Breast epithelium (tissue), 4 donors: ENCODE data around the gene FAM53A. TPM values are rescaled to one million over a fixed set of nuclear protein-coding genes. Genes with fewer than 3 reads are reported as not detected.
A peak's percentile ranks its signal among the peaks of the same experiment; 100 is the strongest.

Experiments
- DNase-seq, 2 donors: peaks; one replicate each; pipeline ENCODE4 v3.0.0-alpha.2; 2019; ENCODE audit warnings: low spot score in 2 of 2
- H3K27ac ChIP-seq, 2 donors: fragments of 200-600 bp; sonication (generic) in 1 of 2; one replicate each; pipeline ENCODE4 v1.5.1; 2016 to 2019; ENCODE audit warnings: mild to moderate bottlenecking in 1 of 2
- H3K27me3 ChIP-seq, 2 donors: fragments of 200-600 bp; sonication (generic) in 1 of 2; one replicate each; pipeline versions ENCODE4 v1.5.1 to v1.6.0; 2017 to 2019; ENCODE audit warnings: control low read depth in 1 of 2, mild to moderate bottlenecking in 1 of 2
- H3K36me3 ChIP-seq: fragments of 200-600 bp; one replicate; pipeline ENCODE4 v1.5.1; 2019
- H3K4me1 ChIP-seq, 2 donors: fragments of 200-600 bp; sonication (generic); one replicate each; pipeline ENCODE4 v1.5.1; 2016 to 2019; ENCODE audit warnings: control low read depth in 1 of 2
- H3K4me3 ChIP-seq, 3 donors: fragments of 200-600 bp; sonication (generic); 1 replicate in 2 of 3; 2 replicates in 1 of 3; pipeline ENCODE4 v1.5.1; 2016 to 2019; ENCODE audit warnings: mild to moderate bottlenecking in 3 of 3, moderate library complexity in 2 of 3
- H3K9me3 ChIP-seq, 2 donors: fragments of 200-600 bp; sonication (generic) in 1 of 2; one replicate each; pipeline ENCODE4 v1.5.1; 2016 to 2019; ENCODE audit warnings: control low read depth in 1 of 2
- CTCF ChIP-seq, 3 donors: fragments of 450-650 bp; IDR thresholded peaks; one replicate each; pipeline ENCODE4 v1.5.1; 2016 to 2017; ENCODE audit warnings: antibody characterized with exemption in 3 of 3, mild to moderate bottlenecking in 3 of 3, moderate library complexity in 3 of 3
- POLR2A ChIP-seq: fragments of 450-650 bp; IDR thresholded peaks from one replicate; pipeline ENCODE4 v1.6.1; 2016; ENCODE audit warnings: antibody characterized with exemption, mild to moderate bottlenecking, moderate library complexity
- POLR2AphosphoS5 ChIP-seq, 3 donors: sonication (generic); formaldehyde crosslinking; IDR thresholded peaks; one replicate each; pipeline ENCODE4 v1.6.1; 2017; ENCODE audit warnings: antibody characterized with exemption in 3 of 3
- intact Hi-C: fragments of 100-400 bp; cut with DNase I; formaldehyde crosslinking; loops from one replicate; pipeline ENCODE4 v1.15.1; 2023; ENCODE audit warnings: low total_unique reads
- total RNA-seq, 3 donors: library from RNA; depleted of rRNA; stranded (reverse); fragments of >200 nt; gene quantifications; one replicate each; pipeline ENCODE4 v1.1.0, GENCODE V29; 2016

The FAM53A gene
- total RNA-seq, 3 donors from 2014 or later = 3.7 to 7.2 (median 4.6) TPM

GRCh38 chr4:1723131-1723801 lies 39.2 kb upstream of the FAM53A start:
- intact Hi-C loops = no loop called here
- peaks cover 8 to 15% of the 10 kb centered on the region in 2 donors for H3K4me1 ChIP-seq
- no peak for DNase-seq
- peak overlapping the region in 1 of 3 donors; percentile 13 for H3K4me3 ChIP-seq
- H3K27me3 ChIP-seq = no peaks in the 10 kb centered on the region
- TF ChIP-seq CTCF (IDR thresholded peaks at IDR 0.05) (no peak), POLR2AphosphoS5 (IDR thresholded peaks at IDR 0.05) (no peak), POLR2A (no peak)
- no peaks in the 10 kb centered on the region for H3K36me3 ChIP-seq
- no peaks in the 10 kb centered on the region for H3K9me3 ChIP-seq
- peak overlapping the region in 1 of 2 donors; percentile 38 for H3K27ac ChIP-seq

GRCh38 chr4:1722551-1723118 lies 38.5 kb upstream of the FAM53A start:
- Histone ChIP-seq H3K4me3 (peak overlapping the region in 1 of 3 donors; percentile 63), H3K9me3 (no peaks in the 10 kb centered on the region), H3K4me1 (peaks cover 8 to 15% of the 10 kb centered on the region in 2 donors), H3K27ac (peak overlapping the region in 1 of 2 donors; percentile 38), H3K27me3 (no peaks in the 10 kb centered on the region), H3K36me3 (no peaks in the 10 kb centered on the region)
- intact Hi-C loops = no loop called here
- no peak for DNase-seq
- no peak for TF ChIP-seq POLR2AphosphoS5 (IDR thresholded peaks at IDR 0.05)
- no peak for TF ChIP-seq POLR2A
- no peak for TF ChIP-seq CTCF (IDR thresholded peaks at IDR 0.05)

GRCh38 chr4:1721666-1722550 lies 37.8 kb upstream of the FAM53A start:
- DNase-seq = no peak
- intact Hi-C loops = no loop called here
- Histone ChIP-seq H3K4me3 (peak overlapping the region; percentile 63 to 83 (median 80)), H3K27ac (peak overlapping the region in 1 of 2 donors; percentile 90), H3K27me3 (no peaks in the 10 kb centered on the region), H3K4me1 (peaks cover 8 to 15% of the 10 kb centered on the region in 2 donors), H3K9me3 (no peaks in the 10 kb centered on the region), H3K36me3 (no peaks in the 10 kb centered on the region)
- TF ChIP-seq POLR2A (no peak), CTCF (IDR thresholded peaks at IDR 0.05) (no peak), POLR2AphosphoS5 (IDR thresholded peaks at IDR 0.05) (no peak)

GRCh38 chr4:1721003-1721665 lies 37.0 kb upstream of the FAM53A start, which contains the start of the genes TACC3 and TMEM129:
Gene TACC3, plus strand, starts transcription at chr4:1721521. Its CDS starts 1,901 bp downstream, at chr4:1723422.
Gene TMEM129, minus strand, starts transcription at chr4:1721323. Its CDS starts 486 bp downstream, at chr4:1720837.
- Histone ChIP-seq H3K27me3 (no peaks in the 10 kb centered on the region), H3K4me1 (peaks cover 8 to 15% of the 10 kb centered on the region in 2 donors), H3K36me3 (no peaks in the 10 kb centered on the region), H3K9me3 (no peaks in the 10 kb centered on the region), H3K27ac (peak within 1 kb of the TSS; percentile 88 to 90), H3K4me3 (peak within 1 kb of the TSS; percentile 63 to 83 (median 80))
- intact Hi-C loops = no loop called here
- peak; percentile 94 to 97 for DNase-seq
- TF ChIP-seq CTCF (IDR thresholded peaks at IDR 0.05) = no peak
- TF ChIP-seq POLR2AphosphoS5 (IDR thresholded peaks at IDR 0.05) = peak; percentile 29 to 71 (median 60)
- TF ChIP-seq POLR2A = no peak
